ENCODE results near the gene DTNB.
"Not testable (repeated sequence)": the region's sequence is repeated elsewhere in the genome, so short reads cannot be mapped to it uniquely, and the experiment has no call there.

Gene DTNB

DNA sequence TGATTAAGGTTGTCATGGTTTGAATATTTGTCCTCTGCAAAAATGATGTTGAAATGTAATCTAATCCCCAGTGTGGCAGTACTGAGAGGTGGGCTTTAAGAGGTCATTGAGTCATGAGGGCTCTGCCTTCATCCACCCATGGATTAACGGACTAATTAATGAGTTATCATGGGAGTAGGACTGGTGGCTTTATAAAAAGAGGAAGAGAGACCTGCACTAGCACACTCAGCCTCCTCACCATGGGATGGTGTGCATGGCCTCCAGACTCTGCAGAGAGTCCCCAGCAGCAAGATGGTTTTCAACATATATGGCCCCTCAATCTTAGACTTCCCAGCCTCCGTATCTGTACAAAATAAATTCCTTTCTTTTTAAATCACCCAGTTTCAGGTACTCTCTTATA is 41.0 kb downstream of the DTNB start:
- no peak for DNase-seq (ENCODE audit: low spot score)

- no peak for DNase-seq (ENCODE audit: low spot score)
Measured at GRCh38 chr2:25624635-25625034, 48.7 kb downstream of the DTNB start.

GRCh38 chr2:25623361-25623760 is 50.0 kb downstream of the DTNB start:
- DNase-seq (ENCODE audit: low spot score): no peak

DNA sequence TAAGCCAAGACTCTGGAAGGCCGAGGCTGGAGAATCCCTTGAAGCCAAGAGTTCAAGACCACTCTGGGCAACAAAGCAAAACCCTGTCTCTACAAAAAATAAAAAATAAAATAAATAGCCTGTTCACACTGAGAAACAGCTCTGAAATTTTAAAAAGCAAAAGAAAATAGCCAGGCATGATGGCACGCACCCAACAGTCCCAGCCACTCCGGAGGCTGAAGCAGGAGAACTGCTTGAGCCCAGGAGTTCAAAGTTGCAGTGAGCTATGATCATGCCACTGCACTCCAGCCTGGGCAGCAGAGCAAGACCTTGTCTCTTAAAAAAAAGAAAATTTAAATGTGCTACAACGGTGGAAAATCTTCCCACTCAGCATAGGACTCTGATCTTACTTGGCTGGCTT is 52.7 kb downstream of the DTNB start:
- no peak for DNase-seq (ENCODE audit: low spot score)

DNA sequence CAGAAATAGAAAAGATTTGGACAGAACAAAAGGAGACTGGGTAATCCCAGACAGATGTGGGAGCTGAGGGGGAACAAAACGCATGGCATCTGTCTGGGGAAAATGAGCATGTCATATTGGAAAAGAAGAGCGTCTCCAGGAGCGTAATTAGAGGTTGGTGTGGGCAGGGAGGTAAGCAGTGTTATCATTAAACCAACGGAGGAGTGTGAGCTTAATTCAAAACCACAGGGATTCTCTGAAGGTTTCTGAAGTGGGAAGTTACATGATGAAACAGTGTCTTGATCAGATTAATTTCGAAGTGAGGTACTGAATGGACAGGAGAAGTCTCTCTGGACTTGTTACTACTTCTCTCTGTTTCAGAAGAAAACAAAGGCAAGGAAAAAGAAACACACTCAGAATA is 53.3 kb downstream of the DTNB start:
- DNase-seq (ENCODE audit: low spot score): no peak

GRCh38 chr2:25619185-25619584 is 54.2 kb downstream of the DTNB start:
- no peak for DNase-seq (ENCODE audit: low spot score)

DNA sequence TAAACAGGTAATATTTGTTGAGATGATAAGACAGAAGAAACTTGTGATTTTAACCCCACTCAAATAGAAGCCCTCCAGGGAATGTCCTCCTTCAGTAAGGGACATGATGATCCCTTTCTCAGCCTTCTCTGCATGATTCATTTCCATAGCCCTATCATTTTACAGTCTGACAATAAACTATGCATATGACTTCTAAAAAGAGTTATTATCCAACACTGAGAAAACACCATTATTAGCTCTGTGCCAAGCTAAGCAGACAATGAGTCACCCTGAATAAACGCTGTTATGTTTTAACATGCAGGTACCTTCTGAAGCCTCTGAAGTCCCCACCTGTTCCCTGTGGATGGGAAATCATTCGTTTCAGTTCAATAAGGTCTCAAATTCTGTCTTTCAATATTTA is 54.7 kb downstream of the DTNB start:
- DNase-seq (ENCODE audit: low spot score): peak; percentile 15

GRCh38 chr2:25617948-25618646 is 55.3 kb downstream of the DTNB start:
- peak; percentile 83 for DNase-seq (ENCODE audit: low spot score)

GRCh38 chr2:25615920-25616319 is 57.5 kb downstream of the DTNB start:
- DNase-seq (ENCODE audit: low spot score): no peak

GRCh38 chr2:25615386-25615785 is 58.0 kb downstream of the DTNB start:
- no peak for DNase-seq (ENCODE audit: low spot score)

GRCh38 chr2:25614711-25615110 is 58.7 kb downstream of the DTNB start:
- no peak for DNase-seq (ENCODE audit: low spot score)

DNA sequence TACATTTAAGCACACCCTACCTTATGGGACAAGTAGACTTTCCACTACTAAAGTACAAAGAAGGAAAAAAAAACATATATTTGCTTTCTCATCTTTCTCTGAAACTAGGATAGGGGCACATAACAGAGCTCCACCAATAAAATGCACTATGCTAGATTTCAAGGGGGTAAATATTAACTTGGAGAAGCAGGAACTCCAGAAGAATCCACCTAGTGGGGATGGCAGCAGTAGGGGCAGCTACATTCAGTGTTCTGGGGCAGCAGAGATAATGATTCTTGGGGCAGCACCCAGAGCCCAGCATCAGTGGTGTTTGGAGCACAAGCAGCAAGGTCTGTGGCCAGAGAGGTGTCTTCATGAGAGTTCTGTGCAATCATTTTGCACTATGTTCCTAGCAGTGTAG is 64.7 kb downstream of the DTNB start:
- no peak for DNase-seq (ENCODE audit: low spot score)

DNA sequence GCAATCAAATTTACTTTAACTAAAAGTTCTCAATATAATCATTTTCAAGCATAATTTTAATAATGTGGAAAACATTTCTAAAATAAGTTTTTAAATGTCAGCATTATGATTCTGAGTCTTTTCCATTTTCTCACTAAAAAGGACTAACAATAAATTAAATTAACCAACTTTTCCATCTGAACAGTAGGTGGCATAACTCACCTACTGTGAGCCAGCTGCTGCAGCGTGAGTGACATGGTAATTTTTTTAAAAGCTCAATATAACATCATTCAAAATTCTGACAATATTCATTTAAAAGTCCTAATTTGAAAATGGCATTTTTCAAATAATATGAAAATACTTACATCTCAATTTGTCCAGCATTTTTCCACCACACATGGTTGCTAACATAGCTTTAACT is 66.5 kb downstream of the DTNB start:
- peak; percentile 42 for DNase-seq (ENCODE audit: low spot score)

- DNase-seq (ENCODE audit: low spot score): no peak
Measured at GRCh38 chr2:25602333-25602723, 71.0 kb downstream of the DTNB start.

- DNase-seq (ENCODE audit: low spot score): not testable (repeated sequence)
Measured at GRCh38 chr2:25601711-25602332, 71.6 kb downstream of the DTNB start.

DNA sequence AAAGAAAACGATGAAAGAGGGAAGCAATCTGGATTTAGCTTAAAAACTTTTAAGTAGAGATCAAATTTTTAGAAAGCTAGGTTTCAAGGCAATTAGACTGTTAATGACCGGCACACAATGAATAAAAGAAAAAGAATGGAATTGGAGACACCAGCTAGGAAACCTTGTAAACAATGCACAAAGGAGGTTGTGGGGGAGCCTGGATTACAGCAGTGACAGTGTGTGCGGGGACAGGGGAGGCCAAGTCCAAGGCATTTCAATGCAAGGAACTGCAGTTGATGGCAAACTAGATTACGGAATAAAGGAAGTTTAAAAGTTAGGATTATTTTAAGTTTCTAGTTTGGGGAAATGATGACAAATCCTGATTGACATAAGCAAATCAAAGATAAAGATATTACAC is 74.5 kb downstream of the DTNB start:
- DNase-seq (ENCODE audit: low spot score): no peak

- DNase-seq (ENCODE audit: low spot score): no peak
Measured at GRCh38 chr2:25598332-25598731, 75.0 kb downstream of the DTNB start.

DNA sequence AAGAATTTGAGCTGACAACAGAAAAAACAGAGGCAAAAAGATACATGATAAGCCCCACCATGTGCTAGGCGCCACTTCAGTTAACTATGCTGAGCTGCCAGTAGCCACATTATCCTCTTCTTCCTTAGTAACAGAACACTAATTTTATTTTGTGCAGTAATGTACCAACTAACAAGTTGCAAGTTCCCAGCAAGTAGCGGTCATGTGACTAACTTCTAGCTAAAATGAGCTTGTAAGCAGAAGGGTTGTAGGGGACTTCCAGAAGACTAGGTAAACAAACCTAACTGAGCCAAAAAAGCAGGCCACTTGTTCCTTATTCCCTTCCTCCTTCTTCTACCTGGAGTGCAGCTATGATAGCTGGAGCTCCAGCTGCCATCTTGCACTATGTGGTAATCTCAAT is 75.5 kb downstream of the DTNB start:
- DNase-seq (ENCODE audit: low spot score): no peak

DNA sequence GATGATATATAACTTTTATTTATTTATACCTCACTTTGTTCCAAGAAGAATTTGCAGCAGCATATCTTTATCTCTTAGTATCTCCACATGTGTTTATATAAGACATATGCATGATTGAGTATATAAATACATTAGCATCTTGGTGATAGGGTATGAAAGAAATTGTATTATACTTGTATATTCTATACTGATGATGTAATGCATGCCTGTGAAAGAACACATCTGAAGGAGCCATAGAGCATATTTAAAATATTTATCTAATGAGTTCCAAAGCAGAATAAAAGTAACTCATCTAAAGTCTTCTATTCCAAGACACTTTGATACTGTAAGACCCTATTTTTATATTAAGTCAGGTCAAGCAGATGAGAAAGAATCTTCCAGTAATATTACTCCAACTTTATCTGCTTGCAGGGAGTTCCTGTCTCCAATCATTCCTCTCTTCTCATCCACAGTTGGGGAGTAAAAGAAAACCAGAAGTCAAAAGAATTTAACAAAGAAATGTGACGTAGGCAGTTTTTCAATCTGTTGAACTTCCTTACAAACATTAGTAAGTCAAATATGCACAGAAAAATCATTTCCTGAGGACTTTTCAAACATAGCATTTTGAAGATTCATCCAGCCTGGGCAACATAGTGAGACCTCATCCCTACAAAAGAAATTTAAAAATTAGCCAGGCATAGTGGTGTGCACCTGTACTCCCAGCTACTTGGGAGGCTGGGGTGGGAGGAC is 76.7 kb downstream of the DTNB start:
- no peak for DNase-seq (ENCODE audit: low spot score)

GRCh38 chr2:25595393-25595792 is 78.0 kb downstream of the DTNB start:
- DNase-seq (ENCODE audit: low spot score): no peak

DNA sequence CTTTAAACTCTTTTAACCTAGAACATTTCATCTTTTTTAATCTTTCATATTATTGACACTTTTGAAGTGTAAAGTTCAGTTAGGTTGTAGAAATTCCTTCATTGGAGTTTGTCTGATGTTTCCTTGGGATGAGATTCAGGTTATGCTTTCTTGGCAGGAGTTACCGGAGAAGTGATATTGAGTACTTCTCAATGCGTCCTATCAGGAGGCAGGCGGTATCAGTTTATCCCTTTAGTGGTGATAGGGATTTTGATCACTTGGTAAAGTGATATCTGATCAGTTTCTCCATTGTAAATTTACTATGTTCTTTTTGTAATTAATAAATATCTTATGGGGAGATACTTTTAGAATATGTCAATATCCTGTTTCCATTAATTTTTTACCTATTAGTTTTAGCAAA is 78.4 kb downstream of the DTNB start:
- no peak for DNase-seq (ENCODE audit: low spot score)

DNA sequence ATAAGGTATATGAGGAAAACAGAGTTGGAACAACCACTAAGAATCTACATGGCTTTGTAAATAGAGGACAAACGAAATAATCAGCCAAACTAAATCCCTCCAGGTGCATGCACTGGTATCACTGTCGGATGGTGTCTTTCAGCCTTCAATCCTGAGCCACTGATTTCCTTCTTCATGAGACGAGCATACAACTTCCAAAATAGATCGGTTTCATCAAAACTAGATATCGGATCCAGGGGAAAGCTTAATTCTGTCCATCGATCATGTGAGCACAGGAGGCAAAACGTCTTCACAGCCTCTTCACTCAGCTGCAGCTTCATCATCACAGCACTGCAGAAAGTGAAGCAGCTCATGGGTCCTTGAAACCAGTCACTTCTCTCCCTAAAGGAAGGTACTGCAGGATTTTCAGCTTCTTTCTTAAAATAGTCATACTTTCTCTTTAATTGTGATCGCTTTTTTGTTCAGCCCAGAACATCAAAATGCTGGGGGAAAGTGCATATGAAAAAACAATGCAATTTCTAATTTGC is 80.5 kb downstream of the DTNB start:
- DNase-seq (ENCODE audit: low spot score): no peak

DNA sequence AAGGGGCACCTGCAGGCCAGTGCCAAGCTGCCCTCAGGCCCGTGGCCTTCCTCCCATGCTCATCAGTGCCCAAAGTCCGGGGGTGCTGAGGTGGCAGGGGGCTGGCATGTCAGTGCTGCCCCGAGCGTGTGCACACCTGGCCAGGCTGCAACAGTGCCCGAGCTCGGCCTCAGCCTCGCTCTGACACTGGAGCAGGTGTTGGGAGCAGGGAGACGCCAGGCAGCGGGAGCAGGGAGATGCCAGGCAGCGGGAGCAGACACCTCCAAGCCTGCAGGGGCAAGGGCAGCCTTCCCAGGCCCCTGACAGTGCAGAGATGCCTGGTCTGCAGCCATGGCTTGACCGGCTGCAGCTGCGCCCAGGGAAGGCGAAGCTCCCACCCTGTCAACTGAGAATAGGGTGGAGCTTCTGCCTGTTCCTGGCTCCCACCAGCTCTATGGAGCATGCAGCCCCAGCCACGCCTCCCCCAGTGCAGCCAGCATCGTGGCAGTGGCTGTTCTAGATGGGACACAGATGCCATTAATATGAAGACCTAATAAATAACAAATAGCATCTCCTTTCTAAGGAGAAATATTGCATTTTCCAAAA is 82.4 kb downstream of the DTNB start:
- no peak for DNase-seq (ENCODE audit: low spot score)

Measured in AG20443 (cell line).